ENCODE results near the gene IGFBP2. TPM values are rescaled to one million over a fixed set of nuclear protein-coding genes. Genes with fewer than 3 reads are reported as not detected.
A peak's percentile ranks its signal among the peaks of the same experiment; 100 is the strongest.

Gene IGFBP2
- total and polyA plus RNA-seq, 2 experiments from 2014 or later, result 163 to 338 TPM

DNA sequence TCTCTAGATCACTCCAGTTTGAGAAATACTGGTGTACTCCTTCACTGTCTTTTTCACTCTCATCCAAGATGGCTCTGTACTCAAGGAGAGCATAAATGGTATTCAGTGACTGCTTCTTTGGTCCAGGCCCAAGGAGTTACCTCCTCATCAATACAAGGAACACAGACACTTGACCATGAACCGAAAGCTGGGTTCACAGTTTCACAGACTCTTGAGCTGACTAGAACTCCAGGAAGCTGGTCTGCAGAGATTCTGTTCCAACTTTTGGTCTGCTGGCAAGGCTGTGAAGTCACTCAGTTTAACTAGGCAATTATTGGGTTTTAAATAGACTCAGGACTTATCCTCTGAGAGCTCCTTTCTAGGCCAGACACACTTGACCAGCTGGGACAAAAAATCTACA lies 69.5 kb downstream of the IGFBP2 start:
- no peak for DNase-seq (ENCODE audit: low spot score)
- TF ChIP-seq, protein P1, sequence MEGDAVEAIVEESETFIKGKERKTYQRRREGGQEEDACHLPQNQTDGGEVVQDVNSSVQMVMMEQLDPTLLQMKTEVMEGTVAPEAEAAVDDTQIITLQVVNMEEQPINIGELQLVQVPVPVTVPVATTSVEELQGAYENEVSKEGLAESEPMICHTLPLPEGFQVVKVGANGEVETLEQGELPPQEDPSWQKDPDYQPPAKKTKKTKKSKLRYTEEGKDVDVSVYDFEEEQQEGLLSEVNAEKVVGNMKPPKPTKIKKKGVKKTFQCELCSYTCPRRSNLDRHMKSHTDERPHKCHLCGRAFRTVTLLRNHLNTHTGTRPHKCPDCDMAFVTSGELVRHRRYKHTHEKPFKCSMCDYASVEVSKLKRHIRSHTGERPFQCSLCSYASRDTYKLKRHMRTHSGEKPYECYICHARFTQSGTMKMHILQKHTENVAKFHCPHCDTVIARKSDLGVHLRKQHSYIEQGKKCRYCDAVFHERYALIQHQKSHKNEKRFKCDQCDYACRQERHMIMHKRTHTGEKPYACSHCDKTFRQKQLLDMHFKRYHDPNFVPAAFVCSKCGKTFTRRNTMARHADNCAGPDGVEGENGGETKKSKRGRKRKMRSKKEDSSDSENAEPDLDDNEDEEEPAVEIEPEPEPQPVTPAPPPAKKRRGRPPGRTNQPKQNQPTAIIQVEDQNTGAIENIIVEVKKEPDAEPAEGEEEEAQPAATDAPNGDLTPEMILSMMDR (IDR thresholded peaks at IDR 0.05; ENCODE audit: poor library complexity), result no peak
- no peak for TF ChIP-seq EZH2 (IDR thresholded peaks at IDR 0.05; ENCODE audit: borderline replicate concordance)
- TF ChIP-seq EZH2phosphoT487 (IDR thresholded peaks at IDR 0.05; ENCODE audit: low read depth, severe bottlenecking, unreplicated experiment), result no peak
- Histone ChIP-seq H3K4me2 (no peak overlapping the region), H3K4me1 (ENCODE audit: insufficient read depth) (peaks cover 33% of the 10 kb centered on the region), H3K27ac (no peak overlapping the region), H3K79me2 (no peaks in the 10 kb centered on the region), H3K4me3 (no peak overlapping the region), H4K20me1 (ENCODE audit: insufficient read depth, poor library complexity, severe bottlenecking) (no peaks in the 10 kb centered on the region), H3K36me3 (replicated peaks; ENCODE audit: insufficient read depth, low read depth) (no peaks in the 10 kb centered on the region), H3K27me3 (no peaks in the 10 kb centered on the region), H2AFZ (no peak overlapping the region), H3K9me2 (replicated peaks; ENCODE audit: insufficient read depth) (no peaks in the 10 kb centered on the region), H3K9me3 (ENCODE audit: low read depth) (no peaks in the 10 kb centered on the region)
- WGBS (ENCODE audit: low lambda C conversion rate, missing lambda C conversion rate), result 100% methylated on average over 1 of the region's 1 CpG

DNA sequence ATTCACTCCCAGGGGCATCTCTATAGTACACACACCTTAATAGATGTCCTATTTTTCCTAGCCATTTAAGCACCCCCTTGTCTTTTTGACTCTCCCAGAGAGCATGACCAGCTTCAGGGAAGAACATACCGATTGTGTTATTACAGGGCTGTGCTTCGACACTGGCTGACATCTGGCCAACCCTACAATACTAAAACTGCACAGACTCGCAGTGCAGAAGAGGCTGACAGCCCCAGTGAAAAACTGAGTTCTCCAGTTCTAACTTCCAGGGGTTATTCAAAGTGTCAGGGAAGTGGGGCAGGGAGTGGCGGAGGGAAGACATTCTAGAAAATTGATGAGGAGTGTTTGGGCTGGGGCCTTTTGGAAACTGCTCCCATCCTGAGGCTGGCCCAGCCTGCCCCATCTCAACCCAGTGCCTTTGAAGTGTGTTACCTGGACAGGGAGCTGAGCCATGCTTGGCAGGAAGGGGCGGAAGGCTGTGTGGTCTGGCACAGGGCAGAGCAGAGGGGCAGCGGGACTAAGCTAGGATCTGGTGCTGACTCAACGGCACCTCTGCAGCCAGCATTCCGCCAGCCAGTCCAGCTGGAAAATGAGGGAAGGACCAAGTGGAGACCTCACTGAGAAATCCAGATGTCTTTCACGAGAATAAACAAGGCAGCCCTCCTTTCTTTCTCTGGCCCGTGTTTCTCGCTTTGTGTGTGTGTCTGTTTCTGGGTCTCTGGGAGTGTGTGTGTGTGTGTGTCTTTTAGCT lies 77.5 kb downstream of the IGFBP2 start:
- H3K9me2 ChIP-seq (replicated peaks; ENCODE audit: insufficient read depth), result no peaks in the 10 kb centered on the region
- H3K4me3 ChIP-seq, result no peak overlapping the region
- 63% methylated on average over 11 of the region's 11 CpGs for WGBS (ENCODE audit: low lambda C conversion rate, missing lambda C conversion rate)
- H3K27me3 ChIP-seq, result no peaks in the 10 kb centered on the region
- TF ChIP-seq EZH2phosphoT487 (IDR thresholded peaks at IDR 0.05; ENCODE audit: low read depth, severe bottlenecking, unreplicated experiment) (no peak), EZH2 (IDR thresholded peaks at IDR 0.05; ENCODE audit: borderline replicate concordance) (no peak)
- TF ChIP-seq, protein P1 (IDR thresholded peaks at IDR 0.05; ENCODE audit: poor library complexity), result no peak
- H3K4me1 ChIP-seq (ENCODE audit: insufficient read depth), result peaks cover 4% of the 10 kb centered on the region
- H3K36me3 ChIP-seq (replicated peaks; ENCODE audit: insufficient read depth, low read depth), result no peaks in the 10 kb centered on the region
- H3K27ac ChIP-seq, result peak overlapping the region; percentile 73
- H3K9me3 ChIP-seq (ENCODE audit: low read depth), result no peaks in the 10 kb centered on the region
- DNase-seq (ENCODE audit: low spot score), result peak; percentile 42
- peak overlapping the region; percentile 24 for H3K4me2 ChIP-seq
- H2AFZ ChIP-seq, result no peak overlapping the region
- no peaks in the 10 kb centered on the region for H3K79me2 ChIP-seq
- no peaks in the 10 kb centered on the region for H4K20me1 ChIP-seq (ENCODE audit: insufficient read depth, poor library complexity, severe bottlenecking)

DNA sequence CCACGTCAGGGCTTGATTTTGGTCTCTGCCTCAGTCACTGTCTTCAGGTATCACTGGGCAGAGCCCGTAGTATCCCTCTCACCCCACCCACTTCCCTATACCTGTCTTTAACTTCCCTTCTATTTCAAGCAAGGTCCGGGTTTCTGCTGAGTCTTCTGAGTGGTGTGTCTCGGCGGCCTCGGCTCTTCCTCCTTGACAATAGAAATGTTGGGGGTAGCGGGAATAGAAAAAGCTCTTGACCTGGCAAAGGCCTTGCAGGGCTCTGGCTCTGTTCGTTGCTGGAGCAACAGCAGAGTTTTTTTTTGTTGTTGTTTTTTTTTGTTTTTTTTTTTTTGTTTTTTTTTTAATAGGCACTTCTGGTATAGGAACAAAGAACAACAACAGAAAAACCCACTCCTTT lies 78.1 kb downstream of the IGFBP2 start:
- Histone ChIP-seq H3K9me2 (replicated peaks; ENCODE audit: insufficient read depth) (no peaks in the 10 kb centered on the region), H3K79me2 (no peaks in the 10 kb centered on the region), H4K20me1 (ENCODE audit: insufficient read depth, poor library complexity, severe bottlenecking) (no peaks in the 10 kb centered on the region), H3K27me3 (no peaks in the 10 kb centered on the region), H3K4me1 (ENCODE audit: insufficient read depth) (peaks cover 4% of the 10 kb centered on the region), H3K36me3 (replicated peaks; ENCODE audit: insufficient read depth, low read depth) (no peaks in the 10 kb centered on the region), H3K27ac (peak overlapping the region; percentile 73), H2AFZ (no peak overlapping the region), H3K4me3 (no peak overlapping the region), H3K4me2 (peak overlapping the region; percentile 24), H3K9me3 (ENCODE audit: low read depth) (no peaks in the 10 kb centered on the region)
- 85% methylated on average over 8 of the region's 8 CpGs for whole genome bisulfite sequencing (ENCODE audit: low lambda C conversion rate, missing lambda C conversion rate)
- DNase-seq (ENCODE audit: low spot score), result no peak
- no peak for TF ChIP-seq EZH2 (IDR thresholded peaks at IDR 0.05; ENCODE audit: borderline replicate concordance)
- no peak for TF ChIP-seq EZH2phosphoT487 (IDR thresholded peaks at IDR 0.05; ENCODE audit: low read depth, severe bottlenecking, unreplicated experiment)
- TF ChIP-seq, protein P1 (IDR thresholded peaks at IDR 0.05; ENCODE audit: poor library complexity), result no peak
